ENCODE results near the gene RNF220. TPM values are rescaled to one million over a fixed set of nuclear protein-coding genes. Genes with fewer than 3 reads are reported as not detected.
A peak's percentile ranks its signal among the peaks of the same experiment; 100 is the strongest.
"Not testable (repeated sequence)": the region's sequence is repeated elsewhere in the genome, so short reads cannot be mapped to it uniquely, and the experiment has no call there.

The RNF220 gene
- total RNA-seq, 2 donors from 2014 or later, result 66.0 to 71.2 TPM

- Mint-ChIP-seq H3K27me3 (no peaks in the 10 kb centered on the region), H3K4me1 (ENCODE audit: low read depth in 2 of 2) (peaks cover 8% of the 10 kb centered on the region in 2 donors), H3K36me3 (no peaks in the 10 kb centered on the region), H3K9me3 (no peaks in the 10 kb centered on the region), H3K4me3 (no peak overlapping the region), H3K27ac (no peak overlapping the region)
- no peak for ATAC-seq
- no peak for DNase-seq (ENCODE audit: low spot score)
Observed at GRCh38 chr1:44663417-44663816, 258.4 kb downstream of the RNF220 start.

GRCh38 chr1:44664730-44665370 lies 259.8 kb downstream of the RNF220 start:
- Mint-ChIP-seq H3K4me1 (ENCODE audit: low read depth in 2 of 2) (peaks cover 8% of the 10 kb centered on the region in 2 donors), H3K27me3 (no peaks in the 10 kb centered on the region), H3K36me3 (no peaks in the 10 kb centered on the region), H3K4me3 (no peak overlapping the region), H3K27ac (peak overlapping the region in 1 of 2 donors; percentile 60), H3K9me3 (no peaks in the 10 kb centered on the region)
- DNase-seq (ENCODE audit: low spot score) (no peak), ATAC-seq (peak; percentile 36 to 65)

GRCh38 chr1:44666719-44667118 lies 261.7 kb downstream of the RNF220 start:
- H3K27ac Mint-ChIP-seq; H3K27me3 Mint-ChIP-seq; H3K9me3 Mint-ChIP-seq; H3K4me3 Mint-ChIP-seq; H3K36me3 Mint-ChIP-seq; DNase-seq (ENCODE audit: low spot score); ATAC-seq: not testable (repeated sequence)
- H3K4me1 Mint-ChIP-seq (ENCODE audit: low read depth in 2 of 2), result peaks cover 11 to 12% of the 10 kb centered on the region in 2 donors

GRCh38 chr1:44670751-44671640 lies 265.9 kb downstream of the RNF220 start:
- Mint-ChIP-seq H3K4me3 (peak overlapping the region; percentile 9), H3K9me3 (no peaks in the 10 kb centered on the region), H3K36me3 (no peaks in the 10 kb centered on the region), H3K4me1 (ENCODE audit: low read depth in 2 of 2) (peaks cover 17 to 30% of the 10 kb centered on the region in 2 donors), H3K27me3 (no peaks in the 10 kb centered on the region), H3K27ac (peak overlapping the region in 1 of 2 donors; percentile 25)
- ATAC-seq (no peak), DNase-seq (ENCODE audit: low spot score) (no peak)

GRCh38 chr1:44672254-44672955 lies 267.4 kb downstream of the RNF220 start:
- Mint-ChIP-seq H3K4me3 (peak overlapping the region; percentile 68), H3K4me1 (ENCODE audit: low read depth in 2 of 2) (peaks cover 17 to 30% of the 10 kb centered on the region in 2 donors), H3K27me3 (no peaks in the 10 kb centered on the region), H3K27ac (peak overlapping the region; percentile 29 to 56), H3K9me3 (no peaks in the 10 kb centered on the region), H3K36me3 (no peaks in the 10 kb centered on the region)
- no peak for ATAC-seq
- no peak for DNase-seq (ENCODE audit: low spot score)

GRCh38 chr1:44672961-44673674 lies 268.1 kb downstream of the RNF220 start:
- H3K4me3 Mint-ChIP-seq, result peak overlapping the region; percentile 92
- H3K27me3 Mint-ChIP-seq, result no peaks in the 10 kb centered on the region
- H3K9me3 Mint-ChIP-seq, result no peaks in the 10 kb centered on the region
- no peak for DNase-seq (ENCODE audit: low spot score)
- peak overlapping the region in 1 of 2 donors; percentile 78 for H3K27ac Mint-ChIP-seq
- H3K36me3 Mint-ChIP-seq, result no peaks in the 10 kb centered on the region
- ATAC-seq, result no peak
- H3K4me1 Mint-ChIP-seq (ENCODE audit: low read depth in 2 of 2), result peaks cover 17 to 30% of the 10 kb centered on the region in 2 donors

- ATAC-seq (no peak), DNase-seq (ENCODE audit: low spot score) (no peak)
- H3K4me3 Mint-ChIP-seq, result peak overlapping the region; percentile 92
- H3K36me3 Mint-ChIP-seq, result no peaks in the 10 kb centered on the region
- peak overlapping the region; percentile 78 to 79 for H3K27ac Mint-ChIP-seq
- H3K4me1 Mint-ChIP-seq (ENCODE audit: low read depth in 2 of 2), result peaks cover 17 to 30% of the 10 kb centered on the region in 2 donors
- H3K27me3 Mint-ChIP-seq, result no peaks in the 10 kb centered on the region
- no peaks in the 10 kb centered on the region for H3K9me3 Mint-ChIP-seq
Observed at GRCh38 chr1:44673675-44674112, 268.6 kb downstream of the RNF220 start.

GRCh38 chr1:44674113-44675000 lies 269.3 kb downstream of the RNF220 start, which contains the start of the genes ARMH1 and TMEM53:
ARMH1 (plus strand) TSS chr1:44674714; CDS start chr1:44689698, 14,984 bp downstream.
TMEM53 (minus strand) TSS chr1:44674481; CDS start chr1:44674391, 90 bp downstream.
- ATAC-seq, result peak; percentile 97 to 98
- DNase-seq (ENCODE audit: low spot score), result peak; percentile 99
- peak within 1 kb of the TSS; percentile 78 to 79 for H3K27ac Mint-ChIP-seq
- no peaks in the 10 kb centered on the region for H3K27me3 Mint-ChIP-seq
- no peaks in the 10 kb centered on the region for H3K9me3 Mint-ChIP-seq
- H3K36me3 Mint-ChIP-seq, result no peaks in the 10 kb centered on the region
- peak within 1 kb of the TSS; percentile 92 for H3K4me3 Mint-ChIP-seq
- peaks cover 17 to 30% of the 10 kb centered on the region in 2 donors for H3K4me1 Mint-ChIP-seq (ENCODE audit: low read depth in 2 of 2)

GRCh38 chr1:44675186-44675585 lies 270.1 kb downstream of the RNF220 start:
- H3K27ac Mint-ChIP-seq, result peak overlapping the region; percentile 78 to 79
- H3K9me3 Mint-ChIP-seq, result no peaks in the 10 kb centered on the region
- peaks cover 15 to 30% of the 10 kb centered on the region in 2 donors for H3K4me1 Mint-ChIP-seq (ENCODE audit: low read depth in 2 of 2)
- no peak for DNase-seq (ENCODE audit: low spot score)
- H3K27me3 Mint-ChIP-seq, result no peaks in the 10 kb centered on the region
- ATAC-seq, result no peak
- no peaks in the 10 kb centered on the region for H3K36me3 Mint-ChIP-seq
- H3K4me3 Mint-ChIP-seq, result peak overlapping the region; percentile 92

GRCh38 chr1:44676484-44677200 lies 271.6 kb downstream of the RNF220 start:
- Mint-ChIP-seq H3K27me3 (no peaks in the 10 kb centered on the region), H3K4me1 (ENCODE audit: low read depth in 2 of 2) (peaks cover 14 to 26% of the 10 kb centered on the region in 2 donors), H3K27ac (no peak overlapping the region), H3K4me3 (no peak overlapping the region), H3K36me3 (no peaks in the 10 kb centered on the region), H3K9me3 (no peaks in the 10 kb centered on the region)
- DNase-seq (ENCODE audit: low spot score) (no peak), ATAC-seq (no peak)

GRCh38 chr1:44677201-44677766 lies 272.2 kb downstream of the RNF220 start:
- Mint-ChIP-seq H3K9me3 (no peaks in the 10 kb centered on the region), H3K27ac (no peak overlapping the region), H3K27me3 (no peaks in the 10 kb centered on the region), H3K4me1 (ENCODE audit: low read depth in 2 of 2) (peaks cover 9 to 20% of the 10 kb centered on the region in 2 donors), H3K36me3 (no peaks in the 10 kb centered on the region), H3K4me3 (no peak overlapping the region)
- no peak for DNase-seq (ENCODE audit: low spot score)
- ATAC-seq, result no peak

Data from natural killer cell treated with Interleukin-12 subunit alpha and Interleukin-12 subunit beta and Interleukin-15 and Interleukin-18, amount 100 ng/mL, for 72 hours (primary cell).